GM20000 (cell line): ENCODE data around the gene JMJD6.
"Not testable (repeated sequence)": the region's sequence is repeated elsewhere in the genome, so short reads cannot be mapped to it uniquely, and the experiment has no call there.

Source experiments
- DNase-seq: peaks from one replicate; pipeline ENCODE4 v3.0.0; 2012; ENCODE audit warnings: low spot score
- TF ChIP-seq, protein P1 (sequence below): IDR thresholded peaks from 2 replicates; pipeline ENCODE4 v1.5.1; 2012; ENCODE audit warnings: mild to moderate bottlenecking, control low read depth; ENCODE audit errors: extremely low read depth, missing control alignments

JMJD6 gene

GRCh38 chr17:76706817-76707216 lies 19.6 kb downstream of the JMJD6 start:
- TF ChIP-seq, protein P1, sequence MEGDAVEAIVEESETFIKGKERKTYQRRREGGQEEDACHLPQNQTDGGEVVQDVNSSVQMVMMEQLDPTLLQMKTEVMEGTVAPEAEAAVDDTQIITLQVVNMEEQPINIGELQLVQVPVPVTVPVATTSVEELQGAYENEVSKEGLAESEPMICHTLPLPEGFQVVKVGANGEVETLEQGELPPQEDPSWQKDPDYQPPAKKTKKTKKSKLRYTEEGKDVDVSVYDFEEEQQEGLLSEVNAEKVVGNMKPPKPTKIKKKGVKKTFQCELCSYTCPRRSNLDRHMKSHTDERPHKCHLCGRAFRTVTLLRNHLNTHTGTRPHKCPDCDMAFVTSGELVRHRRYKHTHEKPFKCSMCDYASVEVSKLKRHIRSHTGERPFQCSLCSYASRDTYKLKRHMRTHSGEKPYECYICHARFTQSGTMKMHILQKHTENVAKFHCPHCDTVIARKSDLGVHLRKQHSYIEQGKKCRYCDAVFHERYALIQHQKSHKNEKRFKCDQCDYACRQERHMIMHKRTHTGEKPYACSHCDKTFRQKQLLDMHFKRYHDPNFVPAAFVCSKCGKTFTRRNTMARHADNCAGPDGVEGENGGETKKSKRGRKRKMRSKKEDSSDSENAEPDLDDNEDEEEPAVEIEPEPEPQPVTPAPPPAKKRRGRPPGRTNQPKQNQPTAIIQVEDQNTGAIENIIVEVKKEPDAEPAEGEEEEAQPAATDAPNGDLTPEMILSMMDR, result no peak
- DNase-seq, result no peak

GRCh38 chr17:76704805-76705204 lies 21.6 kb downstream of the JMJD6 start:
- DNase-seq, result no peak

GRCh38 chr17:76702941-76703637 lies 23.3 kb downstream of the JMJD6 start:
- TF ChIP-seq, protein P1, result no peak
- no peak for DNase-seq

More at GRCh38 chr17:76704805-76705204, 21.6 kb downstream of the JMJD6 start:
- TF ChIP-seq, protein P1, result no peak

- TF ChIP-seq, protein P1, result no peak
- DNase-seq, result no peak
Observed at GRCh38 chr17:76702076-76702475, 24.3 kb downstream of the JMJD6 start.

DNA sequence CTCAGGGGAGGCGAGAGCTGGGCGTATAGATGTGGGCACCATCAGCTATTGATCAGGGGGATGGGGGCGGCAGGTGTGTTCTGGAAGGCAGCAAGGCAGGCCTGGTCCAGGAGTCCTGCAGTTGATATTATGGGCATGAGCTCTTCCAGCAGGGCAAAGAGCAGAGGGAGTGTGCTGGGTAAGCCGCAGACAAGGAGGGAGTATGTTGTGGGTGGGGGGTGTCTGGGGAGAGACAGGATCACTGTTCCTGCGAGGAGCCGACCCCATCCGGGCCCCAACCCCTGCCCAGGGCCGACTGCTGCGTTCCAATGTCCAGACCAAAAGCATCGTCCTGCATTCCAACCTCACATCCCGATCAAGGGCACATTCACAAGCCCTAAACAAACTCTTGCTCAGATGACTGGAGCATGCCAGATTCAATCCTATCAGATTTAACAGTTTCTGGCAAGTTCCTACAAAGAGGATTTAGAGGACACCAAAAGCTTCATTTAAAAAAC lies 24.9 kb downstream of the JMJD6 start:
- TF ChIP-seq, protein P1, result no peak
- DNase-seq, result no peak

DNA sequence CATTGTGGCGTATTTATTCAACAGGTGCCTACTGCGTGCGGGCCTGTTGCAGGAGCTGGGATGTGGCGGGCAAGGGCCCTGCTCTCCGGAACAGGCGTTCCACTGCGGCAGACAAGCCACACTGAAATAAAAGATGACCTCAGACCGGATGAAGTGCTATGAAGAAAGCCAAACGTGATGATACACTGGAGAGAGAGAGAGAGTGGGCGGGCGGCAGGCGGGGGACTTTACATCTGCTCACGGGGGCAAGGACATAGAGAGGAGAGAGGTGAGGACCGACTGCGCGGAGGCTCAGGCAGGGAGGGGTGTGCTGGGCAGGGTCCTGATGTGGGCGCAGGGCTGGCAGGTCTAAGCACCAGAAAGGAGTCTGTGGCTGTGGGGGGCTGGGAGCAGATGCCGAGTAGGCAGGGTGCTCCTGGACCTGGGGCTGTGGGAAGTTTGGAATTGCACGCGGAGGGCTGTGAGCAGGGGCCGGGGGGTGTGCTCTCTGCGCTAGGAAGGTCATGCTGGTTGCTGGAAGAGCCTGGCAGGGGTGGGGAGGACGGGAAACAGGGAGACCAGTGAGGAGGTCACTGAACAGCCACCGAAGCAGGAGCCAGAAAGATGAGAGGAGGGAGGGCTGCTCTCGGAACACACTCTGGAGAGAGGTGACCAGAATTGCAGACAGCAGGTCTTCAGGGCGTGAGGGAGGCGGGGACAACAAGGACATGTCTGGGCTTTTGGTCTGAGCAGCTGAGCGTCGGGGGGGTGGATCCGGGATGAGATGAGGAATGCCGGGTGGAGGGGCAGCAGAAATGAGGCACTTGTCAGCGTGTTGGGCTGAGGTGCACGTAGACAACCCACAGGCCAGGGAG lies 25.6 kb downstream of the JMJD6 start:
- DNase-seq, result no peak
- TF ChIP-seq, protein P1, result no peak

- TF ChIP-seq, protein P1, result no peak
- no peak for DNase-seq
Observed at GRCh38 chr17:76700270-76700616, 26.2 kb downstream of the JMJD6 start.

- DNase-seq, result not testable (repeated sequence)
Observed at GRCh38 chr17:76698466-76698977, 27.9 kb downstream of the JMJD6 start.
